Measurements from ENCODE around the gene CREBBP. TPM values are rescaled to one million over a fixed set of nuclear protein-coding genes. Genes with fewer than 3 reads are reported as not detected.

Gene CREBBP
- total and polyA plus RNA-seq, 10 donors = 5.8 to 153 (median 99.9) TPM

- 56 to 57% (median 56%) methylated on average over 11 of the region's 11 CpGs for WGBS, 5 donors
- Histone ChIP-seq H3K36me3 (peaks cover 0 to 5% (median 0%) of the 10 kb centered on the region in 6 donors), H3K4me3 (no peak overlapping the region), H3K27me3 (replicated peaks in 1 of 7) (no peaks in the 10 kb centered on the region), H3K27ac (peak overlapping the region in 3 of 8 donors; percentile 20 to 48 (median 43)), H3K4me1 (peaks cover 73 to 100% (median 92%) of the 10 kb centered on the region in 6 donors), H3K9me3 (no peaks in the 10 kb centered on the region)
- DNase-seq = no peak
- peak in 1 of 3 donors; percentile 37 for TF ChIP-seq POLR2AphosphoS5 (IDR thresholded peaks at IDR 0.05)
- TF ChIP-seq POLR2A (IDR thresholded peaks at IDR 0.05) = no peak
- TF ChIP-seq CTCF (IDR thresholded peaks at IDR 0.05 in 8 of 11, conservative IDR thresholded peaks at IDR 0.05 in 3 of 11) = no peak
- intact Hi-C loops (cut with DNase I; ENCODE audit: low total_unique reads) = no loop called here
Measured at GRCh38 chr16:3822366-3823045, 58.0 kb downstream of the CREBBP start.

- peak overlapping the region in 1 of 8 donors; percentile 48 for H3K27ac ChIP-seq
- H3K27me3 ChIP-seq (replicated peaks in 1 of 7) = no peaks in the 10 kb centered on the region
- peaks cover 0 to 4% (median 0%) of the 10 kb centered on the region in 6 donors for H3K36me3 ChIP-seq
- no peak for DNase-seq
- intact Hi-C loops (cut with DNase I; ENCODE audit: low total_unique reads) = no loop called here
- no peaks in the 10 kb centered on the region for H3K9me3 ChIP-seq
- H3K4me1 ChIP-seq = peaks cover 73 to 100% (median 98%) of the 10 kb centered on the region in 6 donors
- no peak overlapping the region for H3K4me3 ChIP-seq
- 91 to 97% (median 92%) methylated on average over 3 of the region's 3 CpGs for WGBS, 5 donors
- no peak for TF ChIP-seq CTCF (IDR thresholded peaks at IDR 0.05 in 8 of 11, conservative IDR thresholded peaks at IDR 0.05 in 3 of 11)
Measured at GRCh38 chr16:3821184-3821583, 59.3 kb downstream of the CREBBP start.

- Histone ChIP-seq H3K4me3 (no peak overlapping the region), H3K9me3 (no peaks in the 10 kb centered on the region), H3K4me1 (peaks cover 65 to 100% (median 95%) of the 10 kb centered on the region in 6 donors), H3K36me3 (no peaks in the 10 kb centered on the region), H3K27me3 (replicated peaks in 1 of 7) (no peaks in the 10 kb centered on the region), H3K27ac (peak overlapping the region in 4 of 8 donors; percentile 11 to 42 (median 26))
- no peak for TF ChIP-seq CTCF (IDR thresholded peaks at IDR 0.05 in 8 of 11, conservative IDR thresholded peaks at IDR 0.05 in 3 of 11)
- no peak for TF ChIP-seq POLR2A (IDR thresholded peaks at IDR 0.05)
- peak in 2 of 3 donors; percentile 22 to 23 for TF ChIP-seq POLR2AphosphoS5 (IDR thresholded peaks at IDR 0.05)
- no peak for DNase-seq
- 55 to 70% (median 68%) methylated on average over 8 of the region's 8 CpGs for WGBS, 5 donors
- intact Hi-C loops (cut with DNase I; ENCODE audit: low total_unique reads) = no loop called here
Measured at GRCh38 chr16:3819746-3820724, 60.5 kb downstream of the CREBBP start.

GRCh38 chr16:3819175-3819527 lies 61.4 kb downstream of the CREBBP start:
- TF ChIP-seq POLR2A (IDR thresholded peaks at IDR 0.05) (no peak), CTCF (IDR thresholded peaks at IDR 0.05 in 8 of 11, conservative IDR thresholded peaks at IDR 0.05 in 3 of 11) (no peak), POLR2AphosphoS5 (IDR thresholded peaks at IDR 0.05) (no peak)

More at GRCh38 chr16:3819175-3819527, 61.4 kb downstream of the CREBBP start:
- H3K4me3 ChIP-seq = peak overlapping the region in 1 of 8 donors; percentile 33
- DNase-seq = no peak
- no peaks in the 10 kb centered on the region for H3K36me3 ChIP-seq
- H3K9me3 ChIP-seq = no peaks in the 10 kb centered on the region
- peak overlapping the region in 2 of 8 donors; percentile 25 to 51 for H3K27ac ChIP-seq
- H3K4me1 ChIP-seq = peaks cover 56 to 99% (median 90%) of the 10 kb centered on the region in 6 donors
- 79 to 90% (median 85%) methylated on average over 6 of the region's 6 CpGs for WGBS, 5 donors
- intact Hi-C loops (cut with DNase I; ENCODE audit: low total_unique reads) = no loop called here
- H3K27me3 ChIP-seq (replicated peaks in 1 of 7) = no peaks in the 10 kb centered on the region
